GM19351 (cell line): Measurements from ENCODE around the gene SSR1.
"Not testable (repeated sequence)": the region's sequence is repeated elsewhere in the genome, so short reads cannot be mapped to it uniquely, and the experiment has no call there.

Experiments
- ATAC-seq: cut with Tn5 transposase; IDR thresholded peaks from one replicate; pipeline ENCODE4 v1.9.1; 2021; ENCODE audit warnings: mild to moderate bottlenecking, moderate library complexity; ENCODE audit not compliant: unreplicated experiment

The SSR1 gene

DNA sequence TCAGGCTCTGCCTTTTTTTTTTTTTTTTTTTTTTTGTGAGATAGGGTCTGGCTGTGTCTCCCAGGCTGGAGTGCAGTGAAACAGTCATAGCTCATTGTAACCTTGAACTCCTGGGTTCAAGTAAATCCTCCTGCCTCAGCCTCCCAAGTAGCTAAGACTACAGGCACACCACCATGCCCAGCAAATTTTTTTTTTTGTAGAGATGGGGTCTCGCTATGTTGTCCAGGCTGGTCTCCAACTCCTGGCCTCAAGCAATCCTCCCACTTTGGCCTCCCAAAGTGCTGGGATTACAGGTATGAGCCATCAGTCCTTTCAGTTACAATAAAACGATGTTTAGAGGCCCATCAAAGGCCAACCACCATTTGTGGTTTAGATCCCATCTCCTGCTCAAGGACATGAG is 6.4 kb upstream of the SSR1 start:
- not testable (repeated sequence) for ATAC-seq

DNA sequence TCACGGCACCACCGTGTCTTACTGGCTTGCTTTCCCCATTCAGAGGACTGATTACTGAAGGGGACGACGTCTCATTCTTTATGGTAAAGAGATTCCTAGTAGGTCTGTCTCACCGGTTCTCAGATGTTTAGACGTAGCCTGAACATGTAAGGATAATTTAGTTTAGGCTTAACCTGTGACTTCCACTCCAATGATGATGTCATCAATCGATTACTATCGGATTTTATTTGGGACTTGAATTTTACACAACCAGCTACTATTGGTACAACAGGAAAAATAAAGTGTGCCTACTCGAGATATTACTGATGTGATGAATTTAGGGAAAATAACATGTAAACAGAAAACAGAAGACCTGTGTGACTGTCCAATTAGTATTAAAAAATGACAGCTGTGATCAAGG is 4.5 kb upstream of the SSR1 start:
- ATAC-seq = no peak

DNA sequence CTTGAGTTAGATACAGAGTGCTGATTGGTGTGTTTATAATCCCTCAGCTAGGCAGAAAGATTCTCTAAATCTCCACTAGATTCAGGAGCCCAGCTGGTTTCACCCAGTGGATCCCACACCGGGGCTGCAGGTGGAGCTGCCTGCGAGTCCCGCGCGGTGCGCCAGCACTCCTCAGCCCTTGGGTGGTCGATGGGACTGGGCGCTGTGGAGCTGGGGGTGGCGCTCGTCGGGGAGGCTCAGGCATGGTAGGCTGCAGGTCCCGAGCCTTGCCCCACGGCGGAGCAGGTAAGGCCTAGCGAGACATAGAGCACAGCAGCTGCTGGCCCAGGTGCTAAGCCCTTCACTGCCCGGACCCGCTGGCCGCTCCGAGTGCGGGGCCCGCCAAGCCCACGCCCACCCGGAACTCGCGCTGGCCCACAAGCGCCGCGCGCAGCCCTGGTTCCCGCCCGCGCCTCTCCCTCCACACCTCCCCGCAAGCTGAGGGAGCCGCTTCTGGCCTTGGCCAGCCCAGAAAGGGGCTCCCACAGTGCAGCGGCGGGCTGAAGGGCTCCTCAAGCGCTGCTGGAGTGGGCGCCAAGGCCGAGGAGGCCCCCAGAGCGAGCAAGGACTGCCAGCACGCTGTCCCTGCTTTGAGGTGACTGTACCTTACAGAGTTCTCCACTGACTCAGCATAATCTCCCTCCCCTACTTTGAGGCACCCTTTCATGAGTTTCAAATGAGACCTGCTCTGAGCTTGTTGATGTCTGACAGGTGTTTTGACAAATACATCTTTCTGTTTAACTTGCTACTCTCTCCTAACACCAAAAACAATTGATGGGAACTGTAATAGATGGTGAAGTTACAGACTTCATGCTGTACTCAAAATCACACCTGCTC is 3.9 kb upstream of the SSR1 start:
- no peak for ATAC-seq

DNA sequence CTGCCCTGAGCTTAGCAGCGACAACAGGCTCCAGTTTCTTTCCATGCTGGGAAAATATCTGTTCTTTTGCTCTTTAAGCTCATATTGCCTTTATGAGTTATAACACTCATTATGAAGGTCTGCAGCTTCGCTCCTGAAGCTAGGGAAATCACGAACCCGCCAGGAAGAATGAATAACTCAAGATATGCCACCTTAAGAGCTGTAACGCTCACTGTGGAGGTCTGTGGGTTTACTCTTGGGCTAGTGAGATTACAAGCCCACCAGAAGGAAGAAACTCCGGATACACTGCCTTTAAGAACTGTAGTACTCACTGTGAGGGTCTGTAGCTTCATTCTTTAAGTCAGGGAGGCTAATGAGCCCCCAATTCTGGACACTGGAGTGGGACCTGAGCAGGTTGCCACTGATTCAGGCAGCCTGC is 3.0 kb upstream of the SSR1 start:
- ATAC-seq = no peak

DNA sequence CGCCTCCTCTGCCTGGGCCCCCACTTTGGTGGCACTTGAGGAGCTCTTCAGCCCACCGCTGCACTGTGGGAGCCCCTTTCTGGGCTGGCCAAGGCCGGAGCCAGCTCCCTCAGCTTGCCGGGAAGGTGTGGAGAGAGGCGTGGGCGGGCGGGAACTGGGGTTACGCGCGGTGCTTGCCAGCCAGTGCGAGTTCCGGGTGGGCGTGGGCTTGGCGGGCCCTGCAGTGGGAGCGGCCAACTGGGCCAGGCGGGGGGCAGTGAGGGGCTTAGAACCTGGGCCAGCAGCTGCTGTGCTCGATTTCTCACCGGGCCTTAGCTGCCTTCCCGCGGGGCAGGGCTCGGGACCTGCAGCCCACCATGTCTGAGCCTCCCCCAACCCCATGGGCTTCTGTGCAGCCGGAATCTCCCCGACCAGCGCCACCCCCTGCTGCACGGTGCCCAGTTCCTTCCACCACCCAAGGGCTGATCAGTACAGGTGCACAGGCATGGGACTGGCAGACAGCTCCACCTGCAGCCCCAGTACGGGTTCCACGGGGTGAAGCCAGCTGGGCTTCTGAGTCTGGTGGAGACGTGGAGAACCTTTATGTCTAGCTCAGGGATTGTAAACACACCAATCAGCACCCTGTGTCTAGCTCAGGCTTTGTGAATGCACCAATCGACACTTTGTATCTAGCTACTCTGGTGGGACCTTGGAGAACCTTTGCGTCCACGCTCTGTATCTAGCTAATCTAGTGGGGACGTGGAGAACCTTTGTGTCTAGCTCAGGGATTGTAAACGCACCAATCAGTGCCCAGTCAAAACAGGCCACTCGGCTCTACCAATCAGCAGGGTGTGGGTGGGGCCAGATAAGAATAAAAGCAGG is 2.3 kb upstream of the SSR1 start:
- not testable (repeated sequence) for ATAC-seq

DNA sequence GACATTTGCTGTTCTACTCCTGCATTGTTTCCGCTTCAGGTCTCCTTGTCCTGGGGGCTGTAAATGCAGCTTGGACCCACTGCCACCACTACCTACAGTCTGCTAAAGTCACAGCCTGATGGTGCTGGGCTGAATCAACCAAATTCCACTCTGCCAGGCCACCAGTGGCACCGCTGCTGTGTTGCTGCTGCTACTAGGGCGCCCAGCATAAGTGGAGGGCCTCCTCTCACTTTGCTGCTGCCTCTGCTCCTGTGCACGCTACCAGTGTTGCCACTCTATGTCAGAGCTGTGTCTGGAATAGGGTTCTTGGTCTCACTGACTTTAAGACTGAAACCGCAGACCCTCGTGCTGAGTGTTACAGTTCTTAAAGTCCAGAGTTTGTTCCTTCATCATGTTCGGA is 1.4 kb upstream of the SSR1 start:
- no peak for ATAC-seq

DNA sequence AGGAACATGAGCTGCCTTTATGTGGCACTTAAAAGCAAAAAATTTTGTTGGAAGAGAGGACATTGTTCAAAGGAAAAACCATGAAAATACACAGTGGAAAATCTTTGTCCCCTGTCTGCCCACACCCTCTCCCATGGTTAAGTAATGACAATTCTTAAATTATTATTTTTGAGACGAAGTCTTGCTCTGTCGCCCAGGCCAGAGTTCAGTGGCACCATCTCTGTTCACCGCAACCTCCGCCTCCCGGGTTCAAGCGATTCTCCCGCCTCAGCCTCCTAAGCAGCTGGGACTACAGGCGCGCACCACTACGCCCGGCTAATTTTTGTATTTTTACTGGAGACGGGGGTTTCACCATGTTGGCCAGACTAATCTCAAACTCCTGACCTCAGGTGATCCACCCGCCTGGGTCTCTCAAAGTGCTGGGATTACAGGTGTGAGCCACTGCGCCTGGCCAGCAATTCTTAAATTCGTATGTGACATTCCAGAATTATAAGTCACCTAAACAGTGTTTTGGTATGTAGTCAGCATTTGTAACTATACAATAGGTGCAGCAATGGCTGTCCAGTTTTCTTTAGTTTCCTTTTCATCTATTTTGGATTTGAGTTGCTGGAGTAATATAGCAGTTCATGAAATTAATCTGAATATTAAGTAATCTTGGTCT is 636 bp upstream of the SSR1 start:
- no peak for ATAC-seq

DNA sequence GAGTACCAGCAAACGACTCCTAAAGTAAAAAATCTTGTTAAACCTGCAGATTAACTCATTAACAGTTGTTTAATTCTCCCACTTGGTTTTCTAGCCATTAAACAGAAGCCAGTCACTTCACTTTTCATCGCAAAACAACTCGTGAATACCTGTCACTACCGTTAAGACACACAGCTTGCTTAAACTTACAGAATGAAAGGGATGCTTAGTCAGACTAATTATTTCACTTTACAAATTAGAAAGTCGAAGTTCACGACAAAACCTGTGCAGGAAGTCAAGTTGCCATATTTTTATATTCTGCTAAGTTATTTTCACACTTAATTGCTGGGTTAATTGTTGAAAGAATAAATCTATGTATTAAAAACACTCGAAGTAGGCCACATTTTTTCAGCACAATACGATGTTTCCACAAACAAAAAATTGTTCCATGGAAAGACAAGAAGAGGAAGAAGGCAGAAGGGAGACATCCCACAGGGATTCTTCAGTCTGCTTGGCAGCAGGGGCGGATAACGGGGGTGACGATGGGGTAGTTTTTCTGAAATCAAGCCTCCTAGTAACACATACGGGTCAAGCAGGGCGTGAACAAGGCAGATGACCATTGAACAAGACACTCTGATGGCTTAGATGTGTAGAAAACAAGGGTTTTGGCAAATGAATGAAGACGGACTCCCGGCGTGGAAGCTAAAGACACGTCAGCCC is 933 bp downstream of the SSR1 start:
- ATAC-seq = no peak

DNA sequence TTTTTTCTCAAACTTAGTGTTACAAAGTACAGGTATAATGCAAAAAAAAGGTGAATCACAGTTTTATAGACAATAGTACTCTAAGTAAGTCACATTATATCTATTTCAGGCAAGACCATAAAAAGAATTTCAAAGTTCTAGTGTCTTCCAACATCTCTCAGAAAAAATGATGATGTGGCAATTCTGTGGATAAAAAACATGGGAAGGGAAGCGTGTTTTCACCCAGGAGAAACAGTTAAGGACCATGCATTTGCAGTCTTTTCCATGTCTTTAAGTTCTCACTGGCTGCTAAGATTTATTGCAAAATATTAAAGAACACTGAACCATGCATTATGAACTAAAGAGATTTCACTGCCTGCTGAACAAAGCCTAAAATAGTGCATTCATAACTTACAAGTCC is 1.8 kb downstream of the SSR1 start:
- no peak for ATAC-seq

DNA sequence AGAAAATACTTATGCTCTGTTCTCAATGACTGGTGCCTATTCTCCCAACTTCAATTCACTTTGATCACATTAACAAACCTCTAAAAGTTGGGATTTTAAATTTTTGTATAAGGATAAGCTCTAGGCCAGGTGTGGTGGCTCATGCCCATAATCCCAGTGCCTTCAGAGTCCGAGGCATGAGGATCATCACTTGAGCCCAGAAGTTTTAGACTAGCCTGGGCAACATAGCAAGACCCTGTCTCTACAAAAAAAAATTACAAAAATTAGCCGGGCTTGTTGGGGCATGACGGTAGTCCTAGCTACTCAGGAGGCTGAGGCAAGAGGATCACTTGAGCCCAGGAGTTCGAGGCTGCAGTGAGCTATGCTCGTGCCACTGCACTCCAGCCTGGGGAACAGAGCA is 3.9 kb downstream of the SSR1 start:
- no peak for ATAC-seq

DNA sequence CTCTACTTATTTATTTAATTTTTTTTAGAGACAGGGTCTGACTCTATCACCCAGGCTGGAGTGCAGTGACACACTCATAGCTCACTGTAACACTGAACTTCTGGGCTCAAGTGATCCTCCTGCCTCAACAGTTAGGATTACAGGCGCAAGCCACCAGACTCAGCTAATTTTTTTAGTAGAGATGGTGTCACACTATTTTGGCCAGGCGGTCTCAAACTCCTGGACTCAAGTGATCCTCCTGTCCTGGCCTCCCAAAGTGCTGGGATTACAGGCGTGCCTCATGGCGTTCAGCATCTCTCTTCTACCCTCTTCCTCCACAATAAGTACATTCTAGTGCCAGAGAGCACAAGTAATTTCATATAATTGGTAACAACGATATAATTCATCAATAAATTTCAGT is 5.5 kb downstream of the SSR1 start:
- no peak for ATAC-seq

DNA sequence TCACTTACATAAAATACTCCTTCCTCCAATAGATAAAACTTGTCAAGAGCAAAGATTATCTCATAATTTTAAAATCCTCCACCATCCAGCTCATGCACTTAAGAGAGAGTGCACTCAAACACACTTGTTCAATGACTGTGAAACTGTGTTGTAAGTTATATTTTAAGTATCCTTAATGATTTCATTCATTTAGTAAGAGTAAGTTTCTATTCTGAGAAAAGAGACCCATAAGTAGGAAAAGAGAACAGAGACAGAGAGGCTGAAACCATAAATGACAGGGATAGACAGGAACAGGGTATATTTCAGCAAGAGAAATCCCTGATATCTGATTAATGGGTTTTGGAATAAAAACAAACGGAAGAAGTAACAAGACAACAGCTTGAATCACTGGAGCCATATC is 8.2 kb downstream of the SSR1 start:
- ATAC-seq = no peak

DNA sequence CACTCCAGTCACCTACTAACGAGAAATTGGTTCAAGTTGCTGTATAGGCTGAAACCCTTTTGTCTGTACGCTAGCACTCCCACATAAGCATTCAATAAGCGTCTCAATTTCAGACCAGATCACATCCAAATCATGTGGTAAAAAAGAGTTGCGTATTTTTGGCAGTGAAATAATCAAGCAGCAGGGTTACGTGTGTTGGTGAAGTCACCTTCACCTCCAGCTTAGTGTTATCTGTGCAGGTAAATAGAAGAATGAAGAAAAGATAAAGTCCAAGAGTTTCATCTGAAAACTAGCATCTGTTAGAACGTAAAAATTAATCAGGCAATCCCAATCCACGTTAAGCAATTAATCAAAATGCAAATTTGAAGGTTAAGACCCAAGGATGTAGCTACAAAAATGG is 11.3 kb downstream of the SSR1 start:
- ATAC-seq = no peak

DNA sequence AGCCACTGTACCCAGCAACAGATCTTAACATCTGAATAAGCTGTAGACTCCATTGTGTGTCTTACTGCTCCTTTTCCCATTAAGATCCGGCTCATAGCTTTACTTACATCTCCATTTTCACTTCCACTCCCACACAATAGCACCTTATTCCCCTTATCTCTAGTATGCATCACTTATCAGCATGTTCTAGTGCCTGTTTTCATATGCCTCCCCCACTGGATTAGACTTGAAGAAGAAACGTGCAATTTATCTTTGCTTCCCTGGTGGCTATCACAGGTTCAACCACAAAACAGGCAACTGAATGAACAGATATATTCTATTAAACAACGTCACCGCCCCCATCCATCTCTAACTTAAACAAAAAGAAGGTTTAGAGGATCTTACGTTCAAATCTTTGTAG is 12.1 kb downstream of the SSR1 start:
- no peak for ATAC-seq

DNA sequence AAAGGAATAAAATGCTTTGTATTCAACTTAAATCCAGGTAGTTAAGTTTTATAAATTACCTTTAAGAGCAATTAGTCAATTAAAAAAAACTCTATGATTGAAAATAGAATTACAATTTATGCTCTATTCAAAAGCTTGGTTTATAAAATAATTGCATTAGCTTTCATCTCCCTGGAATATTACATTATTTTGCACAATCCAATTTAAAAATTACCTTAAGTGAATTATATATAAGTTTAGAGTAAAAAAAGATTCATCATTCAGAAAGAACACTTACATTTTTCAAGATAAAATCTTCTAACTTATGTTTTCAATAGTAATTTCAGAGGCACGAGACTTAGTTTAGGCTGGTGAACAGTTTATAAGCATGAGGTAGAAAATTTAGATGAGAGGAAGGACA is 14.9 kb downstream of the SSR1 start:
- ATAC-seq = no peak

DNA sequence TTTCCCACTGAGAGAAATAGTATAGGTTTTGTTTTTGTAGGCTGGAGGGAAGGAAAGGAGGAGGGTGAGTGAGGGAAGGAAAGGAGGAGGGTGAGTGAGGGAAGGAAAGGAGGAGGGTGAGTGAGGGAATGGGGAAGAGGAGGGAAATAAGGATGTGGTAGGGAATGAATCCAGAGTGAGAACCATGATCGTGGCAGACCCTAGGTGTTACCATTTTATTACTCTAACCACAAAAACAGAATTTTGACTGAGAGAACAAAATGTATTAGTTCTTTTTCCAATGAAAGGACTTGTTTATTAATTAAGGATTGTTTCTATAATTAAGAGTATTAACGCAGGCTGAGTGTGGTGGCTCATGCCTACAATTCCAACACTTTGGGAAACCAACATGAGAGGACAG is 16.4 kb downstream of the SSR1 start:
- ATAC-seq = no peak

DNA sequence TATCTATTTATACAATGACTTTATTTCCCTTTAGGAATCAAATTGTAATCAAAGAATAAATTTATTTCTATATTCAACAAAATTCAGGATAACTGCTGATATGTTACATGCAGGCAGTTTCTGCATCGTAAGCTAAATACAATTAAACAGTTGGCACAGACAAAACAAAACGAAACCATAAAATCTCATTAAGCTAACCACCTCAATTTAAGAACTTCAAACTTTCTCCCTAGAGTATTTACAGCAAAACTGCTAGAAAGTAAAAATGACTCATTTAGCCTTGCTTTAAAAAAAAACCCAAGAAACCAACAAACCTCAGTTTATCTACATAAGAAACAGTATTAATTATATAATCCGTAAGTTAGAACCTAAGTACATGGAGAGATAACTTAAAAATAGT is 17.1 kb downstream of the SSR1 start:
- no peak for ATAC-seq

DNA sequence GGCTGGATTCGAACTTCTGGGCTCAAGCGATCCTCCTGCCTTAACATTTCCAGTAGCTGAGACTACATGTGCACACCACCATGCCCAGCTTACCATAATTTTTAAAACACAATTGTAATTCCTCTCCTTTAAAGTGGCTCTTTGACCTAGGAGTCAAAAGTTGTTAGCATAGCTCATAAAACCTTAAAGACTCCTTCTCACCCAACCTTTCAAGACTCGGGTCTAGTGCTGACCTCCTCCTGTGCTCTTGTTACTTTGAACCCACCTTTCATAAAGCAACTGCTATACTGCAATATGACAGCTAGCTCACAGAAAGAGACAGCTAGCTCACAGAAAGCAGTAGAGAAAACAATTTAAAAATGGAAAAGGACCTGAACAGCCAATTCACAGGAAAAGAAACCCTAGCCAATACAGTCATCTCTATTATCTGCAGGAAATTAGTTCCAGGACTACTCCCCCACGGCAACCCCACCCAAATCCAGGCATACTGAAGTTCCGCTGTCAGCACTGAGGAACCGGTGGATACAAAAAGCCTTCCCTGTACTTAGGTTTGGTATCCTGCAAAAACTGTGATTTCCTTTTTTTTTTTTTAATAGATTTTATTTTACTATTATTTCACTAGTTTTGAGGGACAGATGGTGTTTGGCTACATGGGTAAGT is 20.3 kb downstream of the SSR1 start:
- no peak for ATAC-seq

DNA sequence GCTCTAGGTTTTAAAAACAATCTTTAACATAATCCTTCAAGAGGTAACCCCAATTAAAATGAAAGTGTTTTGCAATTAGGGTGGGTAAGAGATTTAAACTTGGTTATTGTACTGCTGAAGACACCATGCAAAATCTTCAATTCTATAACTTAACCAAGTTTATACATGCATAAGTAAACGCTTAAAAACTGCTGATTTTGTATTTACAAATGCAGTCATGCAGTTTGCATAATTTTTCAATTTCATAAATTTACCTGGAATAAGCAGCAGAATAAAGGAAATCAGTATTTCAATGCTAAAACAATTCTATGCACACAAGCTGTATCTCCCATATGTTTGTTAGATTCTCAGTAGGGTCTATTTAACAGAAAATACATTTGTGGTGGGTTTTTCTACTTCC is 22.9 kb downstream of the SSR1 start:
- ATAC-seq = no peak

DNA sequence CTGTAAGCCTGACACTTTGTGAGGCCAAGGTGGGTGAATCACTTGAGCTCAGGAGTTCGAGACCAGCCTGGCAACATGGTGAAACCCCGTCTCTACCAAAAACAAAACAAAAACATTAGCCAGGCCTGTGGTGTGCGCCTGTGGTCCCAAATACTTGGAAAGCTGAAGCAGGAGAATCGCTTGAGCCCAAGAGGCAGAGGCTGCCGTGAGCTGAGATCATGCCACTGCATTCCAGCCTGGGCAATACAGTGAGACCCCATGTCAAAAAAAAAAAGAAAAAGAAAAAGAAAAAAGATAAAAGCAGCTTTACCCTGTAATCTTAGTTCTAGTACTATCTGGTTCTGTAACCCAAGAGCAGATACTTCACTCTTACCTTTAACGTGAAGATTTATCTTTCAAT is 27.6 kb downstream of the SSR1 start:
- no peak for ATAC-seq

DNA sequence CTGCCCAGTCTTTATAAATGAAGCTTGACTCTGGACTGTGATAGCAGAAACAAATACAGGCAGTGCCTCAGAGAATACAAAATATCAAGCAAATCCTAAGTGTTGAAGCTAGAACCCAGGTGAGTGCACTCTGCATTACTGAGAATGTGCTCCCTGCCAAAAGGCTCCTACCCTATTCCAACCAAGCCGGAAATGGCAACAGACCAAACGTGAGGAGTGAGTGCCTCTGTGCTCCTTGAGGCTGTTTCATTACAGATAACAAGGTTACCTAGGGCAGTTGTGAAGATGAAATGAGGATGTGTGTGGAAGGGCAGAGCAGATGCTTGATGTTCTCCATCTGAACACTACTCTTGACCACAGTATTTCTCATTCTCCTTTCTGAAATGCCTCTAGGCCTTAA is 29.3 kb downstream of the SSR1 start:
- ATAC-seq = no peak
